IMR-90 (cell line): ENCODE measurements around the gene ADGRG3. TPM values are rescaled to one million over a fixed set of nuclear protein-coding genes. Genes with fewer than 3 reads are reported as not detected.

ENCODE experiments used
- ATAC-seq: fragments of 200-7000 bp; cut with Tn5 transposase; 2 replicates; pipeline ENCODE4 v1.9.1; 2020; ENCODE audit warnings: low read depth, mild to moderate bottlenecking, moderate library complexity
- BruUV-seq: library from RNA; stranded (reverse); fragments of 400-500 nt; replicated peaks from 2 replicates; lab custom pipeline; 2021; lab: Mats Ljungman, UMichigan
- CTCF ChIA-PET: fragments of 300-600 bp; formaldehyde crosslinking; extraction: SDS; loops from one replicate; lab custom pipeline; 2021; ENCODE audit warnings: antibody characterized with exemption; lab: Yijun Ruan, JAX
- POLR2A ChIA-PET: fragments of 300-600 bp; sonication (Branson Sonifier 250); formaldehyde crosslinking; loops from one replicate; lab custom pipeline; 2022; ENCODE audit warnings: antibody characterized with exemption; ENCODE audit not compliant: unreplicated experiment; lab: Charles Lee
- DNase-seq: peaks from one replicate; pipeline ENCODE4 v3.0.0; 2013
- H2AFZ ChIP-seq: replicated peaks from 2 replicates; pipeline ENCODE3; 2013; ENCODE audit warnings: low read length, mild to moderate bottlenecking; ENCODE audit not compliant: poor library complexity
- H2AK5ac ChIP-seq: 2 replicates; pipeline ENCODE4 v1.6.1; 2013; ENCODE audit warnings: low read depth, low read length, inconsistent platforms
- H2AK9ac ChIP-seq: replicated peaks from 2 replicates; pipeline ENCODE3; 2013; ENCODE audit warnings: mild to moderate bottlenecking, low read depth, low read length, moderate library complexity; ENCODE audit not compliant: poor library complexity
- H2BK120ac ChIP-seq: 2 replicates; pipeline ENCODE4 v1.6.1; 2013; ENCODE audit warnings: low read depth, low read length, inconsistent platforms
- H2BK15ac ChIP-seq: 3 replicates; pipeline ENCODE4 v1.6.1; 2013; ENCODE audit warnings: low read depth, low read length, inconsistent platforms
- H2BK20ac ChIP-seq: 2 replicates; pipeline ENCODE4 v1.6.1; 2013; ENCODE audit warnings: low read depth, mild to moderate bottlenecking, inconsistent platforms, low read length, moderate library complexity
- H2BK5ac ChIP-seq: 2 replicates; pipeline ENCODE4 v1.6.1; 2013; ENCODE audit warnings: mild to moderate bottlenecking, low read depth, low read length, inconsistent platforms; ENCODE audit not compliant: poor library complexity, severe bottlenecking
- H3K14ac ChIP-seq: replicated peaks from 2 replicates; pipeline ENCODE4 v1.6.1; 2013; ENCODE audit warnings: low read depth, low read length, inconsistent platforms
- H3K18ac ChIP-seq: 2 replicates; pipeline ENCODE4 v1.6.1; 2013; ENCODE audit warnings: low read depth, low read length, control low read depth
- H3K23ac ChIP-seq: 2 replicates; pipeline ENCODE4 v1.6.1; 2013; ENCODE audit warnings: low read depth, low read length, inconsistent platforms
- H3K27ac ChIP-seq: 2 replicates; pipeline ENCODE4 v1.5.1; 2013; ENCODE audit warnings: mild to moderate bottlenecking, control low read depth, low read length; ENCODE audit not compliant: insufficient read depth
- H3K27me3 ChIP-seq: 2 replicates; pipeline ENCODE4 v1.6.1; 2013; ENCODE audit warnings: low read length; ENCODE audit not compliant: control insufficient read depth, insufficient read depth
- H3K36me3 ChIP-seq: 2 replicates; pipeline ENCODE4 v1.6.1; 2013; ENCODE audit warnings: low read length, mixed read lengths; ENCODE audit not compliant: control insufficient read depth, insufficient read depth
- H3K4ac ChIP-seq: 2 replicates; pipeline ENCODE4 v1.6.1; 2013; ENCODE audit warnings: low read depth, low read length, inconsistent platforms
- H3K4me1 ChIP-seq: 2 replicates; pipeline ENCODE4 v1.6.1; 2013; ENCODE audit warnings: low read length, mixed read lengths; ENCODE audit not compliant: control insufficient read depth, insufficient read depth
- H3K4me2 ChIP-seq: 2 replicates; pipeline ENCODE4 v1.6.1; 2013; ENCODE audit warnings: low read depth, mild to moderate bottlenecking, control low read depth, low read length, moderate library complexity
- H3K4me3 ChIP-seq: 2 replicates; pipeline ENCODE4 v1.5.1; 2013; ENCODE audit warnings: low read depth, mild to moderate bottlenecking, control low read depth, low read length, moderate library complexity; ENCODE audit not compliant: insufficient read depth
- H3K56ac ChIP-seq: 2 replicates; pipeline ENCODE4 v1.6.1; 2013; ENCODE audit warnings: low read length, inconsistent platforms; ENCODE audit not compliant: insufficient read depth; ENCODE audit errors: extremely low read depth
- H3K79me1 ChIP-seq, 2 experiments: 2 replicates each; pipeline ENCODE4 v1.6.1; 2013; ENCODE audit warnings: low read length in 2 of 2, inconsistent platforms in 1 of 2, low read depth in 1 of 2
- H3K9ac ChIP-seq: 2 replicates; pipeline ENCODE4 v1.6.1; 2013; ENCODE audit warnings: low read depth, low read length, control low read depth
- H3K9me1 ChIP-seq: 2 replicates; pipeline ENCODE4 v1.6.1; 2013; ENCODE audit warnings: low read length, inconsistent platforms; ENCODE audit not compliant: insufficient read depth
- H3K9me3 ChIP-seq: 2 replicates; pipeline ENCODE4 v1.6.1; 2013; ENCODE audit warnings: low read length; ENCODE audit not compliant: control insufficient read depth, insufficient read depth
- H4K20me1 ChIP-seq: 2 replicates; pipeline ENCODE4 v1.6.1; 2013; ENCODE audit warnings: low read length, inconsistent platforms; ENCODE audit not compliant: insufficient read depth
- H4K5ac ChIP-seq: 2 replicates; pipeline ENCODE4 v1.6.1; 2013; ENCODE audit warnings: mild to moderate bottlenecking, low read depth, low read length, control low read depth
- H4K8ac ChIP-seq, 2 experiments: 2 replicates each; pipeline ENCODE4 v1.6.1; 2013; ENCODE audit warnings: low read depth in 2 of 2, low read length in 2 of 2, control low read depth in 1 of 2, inconsistent platforms in 1 of 2
- H4K91ac ChIP-seq: 2 replicates; pipeline ENCODE4 v1.6.1; 2013; ENCODE audit warnings: low read depth, low read length, inconsistent platforms; ENCODE audit not compliant: insufficient read depth
- POLR2A ChIP-seq: IDR thresholded peaks from 2 replicates; pipeline ENCODE4 v1.6.1; 2012; ENCODE audit warnings: mild to moderate bottlenecking, low read depth, low read length
- SMC3 ChIP-seq: fragments of 150-350 bp; IDR thresholded peaks from 2 replicates; pipeline ENCODE4 v1.6.1; 2016; ENCODE audit warnings: low read depth, mild to moderate bottlenecking, antibody characterized with exemption, low read length, moderate library complexity
- WGBS, 2 experiments: methylation state at CpG; one replicate each; pipeline versions ENCODE4 v1.1.5 to v1.1.7; 2013; ENCODE audit warnings: missing lambda C conversion rate in 2 of 2; ENCODE audit not compliant: insufficient read length in 1 of 2; ENCODE audit errors: extremely low coverage in 2 of 2; 5-methylcytosine and 5-hydroxymethylcytosine counted together
- dilution Hi-C: fragments of 300-500 bp; cut with HindIII; formaldehyde crosslinking; loops from one replicate; pipeline ENCODE4 v1.14.3; 2018; ENCODE audit warnings: low sequenced_read_pairs; ENCODE audit not compliant: unreplicated experiment
- in situ Hi-C: fragments of 300-500 bp; cut with MboI; formaldehyde crosslinking; loops from 3 replicates; pipeline ENCODE4 v1.14.3; 2019; ENCODE audit warnings: low sequenced_read_pairs, inconsistent platforms, mixed read lengths
- intact Hi-C: fragments of 100-400 bp; cut with micrococcal nuclease; formaldehyde crosslinking; loops from 2 replicates; pipeline ENCODE4 v1.10.0; 2022
- polyA plus RNA-seq, 3 experiments: library from polyadenylated mRNA; depleted of rRNA; stranded (reverse); fragments of >200 nt; gene quantifications; 2 replicates each; pipeline ENCODE4 v1.2.3, GENCODE V29; 2012; ENCODE audit warnings: low replicate concordance in 1 of 3
- total RNA-seq: library from RNA; depleted of rRNA; stranded (reverse); fragments of >200 nt; gene quantifications from 2 replicates; pipeline ENCODE4 v1.2.3, GENCODE V29; 2012

ADGRG3 gene
- total and polyA plus RNA-seq, 2 of the 4 experiments (the other 2 are of a cell fraction), result not detected

DNA sequence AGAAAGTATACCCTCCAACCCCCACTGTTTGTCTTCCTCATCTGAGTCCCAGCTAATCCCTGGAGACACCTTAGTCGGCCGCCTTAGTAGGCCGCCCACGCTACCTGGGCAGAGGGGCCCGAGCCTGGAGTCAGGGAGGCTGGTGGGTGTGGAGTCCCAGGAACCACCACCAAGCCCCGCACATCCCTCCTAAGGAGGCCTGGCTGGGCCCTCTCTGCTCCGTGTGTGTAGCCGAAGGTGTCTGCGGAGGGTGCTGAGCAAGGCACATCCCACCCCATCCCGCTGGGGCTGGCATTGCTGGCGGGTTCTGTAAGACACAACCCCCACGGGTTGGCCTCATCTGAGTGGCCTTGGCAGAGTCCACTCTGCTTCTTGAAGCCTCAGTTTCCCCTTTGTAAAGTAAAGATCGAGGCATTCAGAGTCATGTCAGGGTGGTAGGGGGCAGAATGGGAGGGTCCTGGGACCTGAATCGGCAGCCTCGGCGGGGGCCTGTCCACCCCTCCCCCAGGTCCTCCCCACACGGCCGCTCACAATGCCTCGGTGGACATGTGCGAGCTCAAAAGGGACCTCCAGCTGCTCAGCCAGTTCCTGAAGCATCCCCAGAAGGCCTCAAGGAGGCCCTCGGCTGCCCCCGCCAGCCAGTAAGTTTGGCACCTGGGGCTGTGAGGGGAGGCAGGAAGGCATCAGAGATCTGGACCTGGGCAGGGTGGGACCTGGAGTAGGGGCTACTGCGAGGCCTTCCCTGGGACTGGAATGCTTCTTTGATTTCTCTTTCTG, 15.2 kb upstream of the ADGRG3 start:
- no peaks in the 10 kb centered on the region for H3K9me1 ChIP-seq
- H2BK5ac ChIP-seq, result no peak overlapping the region
- H3K79me1 ChIP-seq, result no peaks in the 10 kb centered on the region
- no peak overlapping the region for H4K5ac ChIP-seq
- H4K20me1 ChIP-seq, result no peaks in the 10 kb centered on the region
- H2BK20ac ChIP-seq, result no peak overlapping the region
- TF ChIP-seq POLR2A (no peak), SMC3 (no peak)
- H3K4ac ChIP-seq, result no peak overlapping the region
- no peak overlapping the region for H2BK15ac ChIP-seq
- intact Hi-C loops (no loop called here), in situ Hi-C loops (no loop called here), dilution Hi-C loops (no loop called here)
- 93% methylated on average over 6 of the region's 23 CpGs; no CpG with 5 or more reads in 1 of the 2 experiments for WGBS, 2 experiments
- H3K27ac ChIP-seq, result no peak overlapping the region
- no peak overlapping the region for H3K56ac ChIP-seq
- ChIA-PET CTCF (no interaction called here), POLR2A (no interaction called here)
- ATAC-seq (no peak), DNase-seq (no peak)
- H3K36me3 ChIP-seq, result no peaks in the 10 kb centered on the region
- H3K27me3 ChIP-seq, result no peaks in the 10 kb centered on the region; the same call in 1 of the 2 replicates
- BruUV-seq, result no TSS peak
- no peak overlapping the region for H3K4me3 ChIP-seq
- H3K18ac ChIP-seq, result no peak overlapping the region
- H2AK5ac ChIP-seq, result no peak overlapping the region
- no peak overlapping the region for H3K14ac ChIP-seq
- no peak overlapping the region for H2AK9ac ChIP-seq
- no peaks in the 10 kb centered on the region for H3K4me1 ChIP-seq
- H3K23ac ChIP-seq, result no peak overlapping the region
- no peak overlapping the region for H4K91ac ChIP-seq
- H3K9ac ChIP-seq, result no peak overlapping the region
- no peak overlapping the region for H4K8ac ChIP-seq
- no peak overlapping the region for H3K4me2 ChIP-seq
- H3K9me3 ChIP-seq, result no peaks in the 10 kb centered on the region
- no peak overlapping the region for H2BK120ac ChIP-seq
- H2AFZ ChIP-seq, result no peak overlapping the region
